GM10266 (cell line): ENCODE data around the gene ALKBH4.
"Not testable (repeated sequence)": the region's sequence is repeated elsewhere in the genome, so short reads cannot be mapped to it uniquely, and the experiment has no call there.

Experiments
- DNase-seq: peaks from one replicate; pipeline ENCODE4 v3.0.0; 2012; ENCODE audit errors: extremely low spot score
- CTCF ChIP-seq: IDR thresholded peaks from 2 replicates; pipeline ENCODE4 v1.5.1; 2012; ENCODE audit warnings: mild to moderate bottlenecking, low read depth; ENCODE audit not compliant: control insufficient read depth, insufficient read depth; ENCODE audit errors: missing control alignments

The ALKBH4 gene

GRCh38 chr7:102479982-102480637 lies 15.4 kb upstream of the ALKBH4 start:
- DNase-seq, result not testable (repeated sequence)

GRCh38 chr7:102479209-102479584 lies 14.5 kb upstream of the ALKBH4 start:
- not testable (repeated sequence) for DNase-seq

- peak; percentile 54 for TF ChIP-seq CTCF
- not testable (repeated sequence) for DNase-seq
Measured at GRCh38 chr7:102478314-102479208, 13.9 kb upstream of the ALKBH4 start, which contains the start of gene POLR2J. POLR2J (minus strand) TSS chr7:102478922; CDS start chr7:102478860, 62 bp downstream.

GRCh38 chr7:102474736-102475435 lies 10.2 kb upstream of the ALKBH4 start:
- DNase-seq, result not testable (repeated sequence)

GRCh38 chr7:102474116-102474515 lies 9.5 kb upstream of the ALKBH4 start:
- not testable (repeated sequence) for DNase-seq

- DNase-seq, result no peak
- no peak for TF ChIP-seq CTCF
Measured at GRCh38 chr7:102473271-102473991, 8.8 kb upstream of the ALKBH4 start.

- TF ChIP-seq CTCF, result no peak
- DNase-seq, result no peak
Measured at GRCh38 chr7:102472126-102473041, 7.7 kb upstream of the ALKBH4 start.

- no peak for DNase-seq
- TF ChIP-seq CTCF, result no peak
Measured at GRCh38 chr7:102471791-102472125, 7.1 kb upstream of the ALKBH4 start.
